ENCODE results near the gene USE1.

DNA sequence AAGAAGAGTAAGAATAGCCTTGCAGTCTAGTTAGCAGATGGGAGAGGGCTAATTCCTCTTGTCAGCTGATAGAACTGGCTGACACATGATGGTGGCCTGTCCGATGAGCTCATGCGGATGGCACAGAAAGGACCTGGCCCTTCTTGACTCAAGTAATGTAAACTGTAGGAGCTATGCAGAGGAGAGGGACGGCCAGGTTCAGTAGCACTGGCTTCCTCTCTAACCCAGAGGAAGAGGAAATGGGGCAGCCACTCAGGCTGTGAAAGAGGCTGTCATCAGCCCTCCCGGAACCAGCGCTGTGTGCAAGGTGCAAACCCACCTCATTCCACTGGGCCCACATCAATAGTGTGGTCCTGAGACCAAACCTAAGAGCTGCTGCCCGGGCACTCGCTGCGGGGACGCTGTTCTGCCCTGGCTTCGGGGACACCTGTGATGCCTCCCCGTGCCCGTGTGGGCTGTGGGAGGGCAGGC lies 30.8 kb upstream of the USE1 start:
- TF ChIP-seq, protein P1, sequence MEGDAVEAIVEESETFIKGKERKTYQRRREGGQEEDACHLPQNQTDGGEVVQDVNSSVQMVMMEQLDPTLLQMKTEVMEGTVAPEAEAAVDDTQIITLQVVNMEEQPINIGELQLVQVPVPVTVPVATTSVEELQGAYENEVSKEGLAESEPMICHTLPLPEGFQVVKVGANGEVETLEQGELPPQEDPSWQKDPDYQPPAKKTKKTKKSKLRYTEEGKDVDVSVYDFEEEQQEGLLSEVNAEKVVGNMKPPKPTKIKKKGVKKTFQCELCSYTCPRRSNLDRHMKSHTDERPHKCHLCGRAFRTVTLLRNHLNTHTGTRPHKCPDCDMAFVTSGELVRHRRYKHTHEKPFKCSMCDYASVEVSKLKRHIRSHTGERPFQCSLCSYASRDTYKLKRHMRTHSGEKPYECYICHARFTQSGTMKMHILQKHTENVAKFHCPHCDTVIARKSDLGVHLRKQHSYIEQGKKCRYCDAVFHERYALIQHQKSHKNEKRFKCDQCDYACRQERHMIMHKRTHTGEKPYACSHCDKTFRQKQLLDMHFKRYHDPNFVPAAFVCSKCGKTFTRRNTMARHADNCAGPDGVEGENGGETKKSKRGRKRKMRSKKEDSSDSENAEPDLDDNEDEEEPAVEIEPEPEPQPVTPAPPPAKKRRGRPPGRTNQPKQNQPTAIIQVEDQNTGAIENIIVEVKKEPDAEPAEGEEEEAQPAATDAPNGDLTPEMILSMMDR (IDR thresholded peaks at IDR 0.05): no peak
- TF ChIP-seq POLR2A (IDR thresholded peaks at IDR 0.05) (no peak), POLR2AphosphoS5 (IDR thresholded peaks at IDR 0.05) (no peak)

Data from stomach (tissue), 4 donors.